SK-N-SH treated with all-trans-retinoic acid at 6 μM for 48 hours (cell line): ENCODE measurements around the gene NPAS3.

ENCODE experiments used
- ARNTL ChIP-seq: fragments of 450-650 bp; formaldehyde crosslinking; IDR thresholded peaks from 2 replicates; pipeline ENCODE4 v1.5.0; 2020; ENCODE audit warnings: low read depth, mild to moderate bottlenecking, moderate library complexity, borderline replicate concordance
- ISL1 ChIP-seq: fragments of 250-450 bp; sonication (Bioruptor Pico); IDR thresholded peaks from 2 replicates; pipeline ENCODE4 v2.1.2; 2022; ENCODE audit warnings: mild to moderate bottlenecking, moderate library complexity
- OSR1 ChIP-seq: fragments of 250-450 bp; sonication (Bioruptor Pico); IDR thresholded peaks from 2 replicates; pipeline ENCODE4 v1.8.0; 2022; ENCODE audit warnings: moderate library complexity, mild to moderate bottlenecking, inconsistent platforms
- POU6F1 ChIP-seq: fragments of 250-450 bp; sonication (Bioruptor Pico); IDR thresholded peaks from 2 replicates; pipeline ENCODE4 v1.8.0; 2021; ENCODE audit warnings: low read depth, mild to moderate bottlenecking, moderate library complexity, borderline replicate concordance
- PPARA ChIP-seq: fragments of 250-450 bp; sonication (Bioruptor Pico); IDR thresholded peaks from 2 replicates; pipeline ENCODE4 v1.5.0; 2020; ENCODE audit warnings: mild to moderate bottlenecking, borderline replicate concordance
- RARB ChIP-seq: fragments of 250-450 bp; sonication (Bioruptor Pico); IDR thresholded peaks from 2 replicates; pipeline ENCODE4 v1.8.0; 2021; ENCODE audit warnings: mild to moderate bottlenecking, moderate library complexity
- ZC3H10 ChIP-seq: fragments of 250-450 bp; sonication (Bioruptor Pico); IDR thresholded peaks from 2 replicates; pipeline ENCODE4 v1.5.1; 2021; ENCODE audit warnings: mild to moderate bottlenecking, moderate library complexity

- TF ChIP-seq PPARA (CRISPR knock-in tag), result no peak
- TF ChIP-seq ZC3H10, result no peak
- TF ChIP-seq POU6F1 (CRISPR knock-in tag), result no peak
- TF ChIP-seq ISL1 (CRISPR knock-in tag), result no peak
- TF ChIP-seq RARB (CRISPR knock-in tag), result no peak
- TF ChIP-seq ARNTL, result no peak
- no peak for TF ChIP-seq OSR1 (CRISPR knock-in tag)
These were observed 30.2 kb upstream of the NPAS3 start for GRCh38 chr14:32908196-32909084.
